Neural progenitor cell (in vitro differentiated cells): ENCODE results near the gene OR2T35. TPM values are rescaled to one million over a fixed set of nuclear protein-coding genes. Genes with fewer than 3 reads are reported as not detected.

Experiments
- DNase-seq: peaks from one replicate; pipeline ENCODE4 v3.0.0-alpha.2; 2016; ENCODE audit warnings: low spot score
- H2AFZ ChIP-seq: fragments of 200-600 bp; sonication (generic); replicated peaks from 2 replicates; pipeline ENCODE4 v1.6.1; 2016; ENCODE audit warnings: antibody characterized with exemption
- H3F3A ChIP-seq: fragments of 200-600 bp; sonication (generic); 2 replicates; pipeline ENCODE4 v1.6.1; 2016; ENCODE audit warnings: antibody characterized with exemption, low read depth
- H3K27ac ChIP-seq: fragments of 200-600 bp; sonication (generic); 2 replicates; pipeline ENCODE4 v1.5.1; 2016; ENCODE audit warnings: mild to moderate bottlenecking
- H3K27me3 ChIP-seq: fragments of 200-600 bp; sonication (generic); 2 replicates; pipeline ENCODE4 v1.6.1; 2016; ENCODE audit warnings: mild to moderate bottlenecking, moderate library complexity
- H3K36me3 ChIP-seq: fragments of 200-600 bp; sonication (generic); 2 replicates; pipeline ENCODE4 v1.5.1; 2016
- H3K4me1 ChIP-seq: fragments of 200-600 bp; sonication (generic); 2 replicates; pipeline ENCODE4 v1.6.1; 2016; ENCODE audit warnings: mixed run types
- H3K4me2 ChIP-seq: fragments of 200-600 bp; sonication (generic); 2 replicates; pipeline ENCODE4 v1.6.1; 2016
- H3K4me3 ChIP-seq: fragments of 200-600 bp; sonication (generic); 2 replicates; pipeline ENCODE4 v1.5.1; 2016
- H3K79me2 ChIP-seq: fragments of 200-600 bp; sonication (generic); 2 replicates; pipeline ENCODE4 v1.6.1; 2016; ENCODE audit warnings: low read depth
- H3K9ac ChIP-seq: fragments of 200-600 bp; sonication (generic); 2 replicates; pipeline ENCODE4 v1.6.1; 2016
- H3K9me3 ChIP-seq: fragments of 200-600 bp; sonication (generic); 2 replicates; pipeline ENCODE4 v1.5.1; 2016; ENCODE audit warnings: low read depth
- H4K20me1 ChIP-seq: fragments of 200-600 bp; sonication (generic); 2 replicates; pipeline ENCODE4 v1.6.1; 2016; ENCODE audit warnings: low read depth
- H3K27ac Mint-ChIP-seq: 3 replicates; pipeline ENCODE4 v1.8.0; 2021; ENCODE audit warnings: mixed read lengths
- H3K27me3 Mint-ChIP-seq: 2 replicates; pipeline ENCODE4 v1.8.0; 2022; ENCODE audit warnings: low read depth, mild to moderate bottlenecking, inconsistent platforms, moderate library complexity, mixed read lengths; ENCODE audit not compliant: insufficient read depth
- H3K36me3 Mint-ChIP-seq: 3 replicates; pipeline ENCODE4 v1.8.0; 2021; ENCODE audit warnings: mixed read lengths
- H3K4me1 Mint-ChIP-seq: 3 replicates; pipeline ENCODE4 v1.8.0; 2021; ENCODE audit warnings: mixed read lengths
- H3K4me3 Mint-ChIP-seq: 3 replicates; pipeline ENCODE4 v1.8.0; 2021; ENCODE audit warnings: mild to moderate bottlenecking, moderate library complexity, mixed read lengths
- H3K9me3 Mint-ChIP-seq: 3 replicates; pipeline ENCODE4 v1.8.0; 2020; ENCODE audit warnings: mixed read lengths
- CTCF ChIP-seq: fragments of 200-600 bp; sonication (generic); IDR thresholded peaks from 2 replicates; pipeline ENCODE4 v1.5.1; 2017; ENCODE audit warnings: antibody characterized with exemption, mild to moderate bottlenecking
- EZH2 ChIP-seq: fragments of 200-600 bp; sonication (generic); IDR thresholded peaks from 2 replicates; pipeline ENCODE4 v1.6.1; 2017; ENCODE audit warnings: antibody characterized with exemption, mild to moderate bottlenecking, moderate library complexity
- EZH2phosphoT487 ChIP-seq: fragments of 200-600 bp; sonication (generic); IDR thresholded peaks from 2 replicates; pipeline ENCODE4 v1.6.1; 2017; ENCODE audit warnings: antibody characterized with exemption
- small RNA-seq: library from RNA; depleted of rRNA; stranded (forward); fragments of <200 nt; gene quantifications from one replicate; pipeline ENCODE3, GENCODE V24; 2015
- total RNA-seq: library from RNA; depleted of rRNA; stranded (reverse); fragments of >200 nt; gene quantifications from 2 replicates; pipeline ENCODE4 v1.2.3, GENCODE V29; 2015; ENCODE audit warnings: low replicate concordance

Gene OR2T35
- total RNA-seq, 1 donor from 2014 or later: not detected

GRCh38 chr1:248592655-248593054, 52.4 kb downstream of the OR2T35 start:
- DNase-seq: no peak
- TF ChIP-seq EZH2phosphoT487 (no peak), CTCF (no peak), EZH2 (no peak)
- Mint-ChIP-seq H3K36me3 (no peaks in the 10 kb centered on the region), H3K4me3 (no peak overlapping the region), H3K4me1 (no peaks in the 10 kb centered on the region), H3K27me3 (peaks cover 2% of the 10 kb centered on the region), H3K27ac (no peak overlapping the region), H3K9me3 (peaks cover 10% of the 10 kb centered on the region)
- no peak overlapping the region for H3K4me3 ChIP-seq
- H3K27ac ChIP-seq: no peak overlapping the region
- peaks cover 36% of the 10 kb centered on the region for H3K9me3 ChIP-seq
- H3K4me1 ChIP-seq: no peaks in the 10 kb centered on the region
- no peaks in the 10 kb centered on the region for H4K20me1 ChIP-seq
- H3K79me2 ChIP-seq: no peaks in the 10 kb centered on the region
- H3K4me2 ChIP-seq: no peak overlapping the region
- peaks cover 2% of the 10 kb centered on the region for H3K36me3 ChIP-seq
- no peak overlapping the region for H3K9ac ChIP-seq
- no peak overlapping the region for H2AFZ ChIP-seq
- H3F3A ChIP-seq: no peaks in the 10 kb centered on the region
- no peaks in the 10 kb centered on the region for H3K27me3 ChIP-seq

- TF ChIP-seq EZH2phosphoT487 (no peak), EZH2 (no peak), CTCF (no peak)
- H3K4me3 Mint-ChIP-seq: no peak overlapping the region
- no peaks in the 10 kb centered on the region for H3F3A ChIP-seq
- H3K36me3 Mint-ChIP-seq: no peaks in the 10 kb centered on the region
- H3K9ac ChIP-seq: no peak overlapping the region
- peaks cover 2% of the 10 kb centered on the region for H3K36me3 ChIP-seq
- peaks cover 52% of the 10 kb centered on the region for H3K9me3 ChIP-seq
- H3K27me3 ChIP-seq: no peaks in the 10 kb centered on the region
- H3K27ac ChIP-seq: no peak overlapping the region
- H3K27ac Mint-ChIP-seq: no peak overlapping the region
- DNase-seq: no peak
- H3K27me3 Mint-ChIP-seq: peaks cover 2% of the 10 kb centered on the region
- H3K79me2 ChIP-seq: no peaks in the 10 kb centered on the region
- no peak overlapping the region for H3K4me3 ChIP-seq
- no peaks in the 10 kb centered on the region for H3K4me1 Mint-ChIP-seq
- H3K4me2 ChIP-seq: no peak overlapping the region
- no peak overlapping the region for H2AFZ ChIP-seq
- H3K4me1 ChIP-seq: no peaks in the 10 kb centered on the region
- H4K20me1 ChIP-seq: no peaks in the 10 kb centered on the region
- peaks cover 13% of the 10 kb centered on the region for H3K9me3 Mint-ChIP-seq
Measured at GRCh38 chr1:248590055-248590454, 55.0 kb downstream of the OR2T35 start.

- H3K27me3 Mint-ChIP-seq: peaks cover 2% of the 10 kb centered on the region
- TF ChIP-seq CTCF: no peak
- TF ChIP-seq EZH2: no peak
- TF ChIP-seq EZH2phosphoT487: no peak
- no peaks in the 10 kb centered on the region for H3K36me3 Mint-ChIP-seq
- peaks cover 47% of the 10 kb centered on the region for H3K9me3 ChIP-seq
- no peak overlapping the region for H3K27ac ChIP-seq
- H3K4me3 Mint-ChIP-seq: no peak overlapping the region
- no peak overlapping the region for H3K4me2 ChIP-seq
- peaks cover 16% of the 10 kb centered on the region for H3K9me3 Mint-ChIP-seq
- H3K36me3 ChIP-seq: peaks cover 2% of the 10 kb centered on the region
- H3K79me2 ChIP-seq: no peaks in the 10 kb centered on the region
- no peak overlapping the region for H3K27ac Mint-ChIP-seq
- no peaks in the 10 kb centered on the region for H3F3A ChIP-seq
- H2AFZ ChIP-seq: no peak overlapping the region
- no peak for DNase-seq
- no peak overlapping the region for H3K9ac ChIP-seq
- H3K4me1 Mint-ChIP-seq: no peaks in the 10 kb centered on the region
- H3K27me3 ChIP-seq: no peaks in the 10 kb centered on the region
- H3K4me3 ChIP-seq: no peak overlapping the region
- no peaks in the 10 kb centered on the region for H4K20me1 ChIP-seq
- no peaks in the 10 kb centered on the region for H3K4me1 ChIP-seq
Measured at GRCh38 chr1:248589334-248589733, 55.7 kb downstream of the OR2T35 start.

Small RNA genes within 50 kb of the gene (small RNA-seq; reads per million reads assigned to genes)
- gene RF00019: not detected

Other genes starting within 250 kb of the OR2T35 start
- not detected in 2 replicates for gene OR2T1, start 242.2 kb downstream of the OR2T35 start, total RNA-seq
- gene OR2T2, start 199.6 kb downstream of the OR2T35 start, total RNA-seq: not detected in 2 replicates
- not detected in 2 replicates for gene OR2T3, start 171.9 kb downstream of the OR2T35 start, total RNA-seq
- gene OR2T5, start 156.7 kb downstream of the OR2T35 start, total RNA-seq: not detected in 2 replicates
- not detected in 2 replicates for gene OR2G6, start 137.2 kb downstream of the OR2T35 start, total RNA-seq
- gene OR2T29, start 82.5 kb downstream of the OR2T35 start, total RNA-seq: not detected in 2 replicates
- gene OR2T34, start 70.5 kb downstream of the OR2T35 start, total RNA-seq: not detected in 2 replicates
- gene OR2T10, start 47.6 kb downstream of the OR2T35 start, total RNA-seq: not detected in 2 replicates
- not detected in 2 replicates for gene OR2T11, start 10.2 kb downstream of the OR2T35 start, total RNA-seq
- gene OR2T27, start 10.2 kb upstream of the OR2T35 start, total RNA-seq: not detected in 2 replicates
- gene OR14I1, start 57.5 kb upstream of the OR2T35 start, total RNA-seq: not detected in 2 replicates
- not detected in 2 replicates for gene LYPD8, start 110.5 kb upstream of the OR2T35 start, total RNA-seq
- gene SH3BP5L, start 180.6 kb upstream of the OR2T35 start, total RNA-seq: 9.6 and 30.8 TPM in 2 replicates
- 16.9 and 35.5 TPM in 2 replicates for gene ZNF672, start 192.9 kb upstream of the OR2T35 start, total RNA-seq
- gene ZNF692, start 213.8 kb upstream of the OR2T35 start, total RNA-seq: 37.8 and 84.9 TPM in 2 replicates